Esophagus squamous epithelium (tissue), 4 donors: Measurements from ENCODE around the gene BAD.

Experiments used
- POLR2A ChIP-seq, 4 donors: fragments of 450-650 bp; IDR thresholded peaks; one replicate each; pipeline ENCODE4 v1.6.1; 2017; ENCODE audit warnings: antibody characterized with exemption in 4 of 4, mild to moderate bottlenecking in 4 of 4, moderate library complexity in 3 of 4
- TF ChIP-seq, protein P1 (sequence below), 6 experiments: fragments of 450-650 bp in 4 of 6; fragments of 200-600 bp in 2 of 6; sonication (generic) in 2 of 6; IDR thresholded peaks; one replicate each; pipeline ENCODE4 v1.5.1; 2016 to 2019; ENCODE audit warnings: antibody characterized with exemption in 6 of 6, mild to moderate bottlenecking in 4 of 6, moderate library complexity in 4 of 6

- TF ChIP-seq, protein P1, sequence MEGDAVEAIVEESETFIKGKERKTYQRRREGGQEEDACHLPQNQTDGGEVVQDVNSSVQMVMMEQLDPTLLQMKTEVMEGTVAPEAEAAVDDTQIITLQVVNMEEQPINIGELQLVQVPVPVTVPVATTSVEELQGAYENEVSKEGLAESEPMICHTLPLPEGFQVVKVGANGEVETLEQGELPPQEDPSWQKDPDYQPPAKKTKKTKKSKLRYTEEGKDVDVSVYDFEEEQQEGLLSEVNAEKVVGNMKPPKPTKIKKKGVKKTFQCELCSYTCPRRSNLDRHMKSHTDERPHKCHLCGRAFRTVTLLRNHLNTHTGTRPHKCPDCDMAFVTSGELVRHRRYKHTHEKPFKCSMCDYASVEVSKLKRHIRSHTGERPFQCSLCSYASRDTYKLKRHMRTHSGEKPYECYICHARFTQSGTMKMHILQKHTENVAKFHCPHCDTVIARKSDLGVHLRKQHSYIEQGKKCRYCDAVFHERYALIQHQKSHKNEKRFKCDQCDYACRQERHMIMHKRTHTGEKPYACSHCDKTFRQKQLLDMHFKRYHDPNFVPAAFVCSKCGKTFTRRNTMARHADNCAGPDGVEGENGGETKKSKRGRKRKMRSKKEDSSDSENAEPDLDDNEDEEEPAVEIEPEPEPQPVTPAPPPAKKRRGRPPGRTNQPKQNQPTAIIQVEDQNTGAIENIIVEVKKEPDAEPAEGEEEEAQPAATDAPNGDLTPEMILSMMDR (IDR thresholded peaks at IDR 0.05) = no peak
- TF ChIP-seq POLR2A (IDR thresholded peaks at IDR 0.05) = no peak
These were observed 45.5 kb downstream of the BAD start for GRCh38 chr11:64238999-64239398.
